HG03442 (cell line): ENCODE results near the gene EDDM3A.

ENCODE experiments used
- ATAC-seq: cut with Tn5 transposase; IDR thresholded peaks from one replicate; pipeline ENCODE4 v1.9.1; 2021; ENCODE audit warnings: mild to moderate bottlenecking, moderate library complexity; ENCODE audit not compliant: unreplicated experiment

The EDDM3A gene

GRCh38 chr14:20782280-20782890 lies 36.7 kb downstream of the EDDM3A start:
- no peak for ATAC-seq

- no peak for ATAC-seq
Observed at GRCh38 chr14:20787025-20787424, 41.3 kb downstream of the EDDM3A start.

GRCh38 chr14:20789230-20789813 lies 43.6 kb downstream of the EDDM3A start:
- ATAC-seq = no peak

- no peak for ATAC-seq
Observed at GRCh38 chr14:20790464-20791116, 44.9 kb downstream of the EDDM3A start.

GRCh38 chr14:20791187-20791586 lies 45.5 kb downstream of the EDDM3A start:
- no peak for ATAC-seq

- no peak for ATAC-seq
Observed at GRCh38 chr14:20791597-20791996, 45.9 kb downstream of the EDDM3A start.

- no peak for ATAC-seq
Observed at GRCh38 chr14:20792556-20792955, 46.9 kb downstream of the EDDM3A start.

- ATAC-seq = no peak
Observed at GRCh38 chr14:20794644-20795369, 49.1 kb downstream of the EDDM3A start.

GRCh38 chr14:20797164-20797563 lies 51.5 kb downstream of the EDDM3A start:
- ATAC-seq = no peak
